Measurements from ENCODE around the gene CPT1C.

Gene CPT1C

GRCh38 chr19:49662011-49662410, 28.9 kb upstream of the CPT1C start:
- DNase-seq: no peak

GRCh38 chr19:49663224-49663623, 27.7 kb upstream of the CPT1C start:
- DNase-seq: no peak

GRCh38 chr19:49664171-49665035, 26.5 kb upstream of the CPT1C start:
- DNase-seq: peak; percentile 68

- no peak for DNase-seq
Measured at GRCh38 chr19:49665036-49665350, 25.9 kb upstream of the CPT1C start.

- peak; percentile 95 for DNase-seq
Measured at GRCh38 chr19:49665351-49666119, 25.4 kb upstream of the CPT1C start, which contains the start of the genes BCL2L12 and IRF3. Gene BCL2L12 (plus strand): TSS chr19:49665933. CDS start chr19:49666693, 760 bp downstream. Gene IRF3 (minus strand): TSS chr19:49665857. CDS start chr19:49664838, 1,019 bp downstream.

- no peak for DNase-seq
Measured at GRCh38 chr19:49666120-49666444, 24.8 kb upstream of the CPT1C start.

- DNase-seq: no peak
Measured at GRCh38 chr19:49667473-49667872, 23.4 kb upstream of the CPT1C start.

GRCh38 chr19:49669516-49669915, 21.4 kb upstream of the CPT1C start:
- DNase-seq: no peak

- DNase-seq: peak; percentile 51
Measured at GRCh38 chr19:49672131-49672919, 18.6 kb upstream of the CPT1C start.

- no peak for DNase-seq
Measured at GRCh38 chr19:49676136-49676783, 14.7 kb upstream of the CPT1C start.

- DNase-seq: peak; percentile 99
Measured at GRCh38 chr19:49676784-49677230, 14.1 kb upstream of the CPT1C start.

GRCh38 chr19:49677231-49677900, 13.6 kb upstream of the CPT1C start, which contains the start of gene PRMT1:
Gene PRMT1 (plus strand): TSS chr19:49677271. CDS start chr19:49677281, 10 bp downstream.
- no peak for DNase-seq

- peak; percentile 48 for DNase-seq
Measured at GRCh38 chr19:49677901-49678674, 12.8 kb upstream of the CPT1C start.

GRCh38 chr19:49678985-49679770, 11.7 kb upstream of the CPT1C start:
- DNase-seq: no peak

- DNase-seq: no peak
Measured at GRCh38 chr19:49679771-49680413, 11.0 kb upstream of the CPT1C start.

- peak; percentile 77 for DNase-seq
Measured at GRCh38 chr19:49680421-49681351, 10.2 kb upstream of the CPT1C start.

- DNase-seq: no peak
Measured at GRCh38 chr19:49681830-49682229, 9.1 kb upstream of the CPT1C start.

GRCh38 chr19:49682274-49682673, 8.6 kb upstream of the CPT1C start:
- DNase-seq: no peak

Data from T1000 (cell line).